ENCODE data around the gene RBM8A. TPM values are rescaled to one million over a fixed set of nuclear protein-coding genes. Genes with fewer than 3 reads are reported as not detected.

The RBM8A gene
- total and polyA plus RNA-seq, 4 donors, result 48.8 to 66.2 (median 57.5) TPM

GRCh38 chr1:145889722-145890121 lies 37.6 kb downstream of the RBM8A start:
- Histone ChIP-seq H3K27me3 (ENCODE audit: control insufficient read depth in 4 of 4, insufficient read depth in 4 of 4, low read length in 3 of 4) (no peaks in the 10 kb centered on the region), H3K9me3 (ENCODE audit: control insufficient read depth in 4 of 4, low read length in 3 of 4) (no peaks in the 10 kb centered on the region), H3K4me1 (ENCODE audit: control insufficient read depth in 4 of 4, insufficient read depth in 4 of 4, low read length in 3 of 4) (peaks cover 0 to 24% (median 12%) of the 10 kb centered on the region in 4 donors), H3K27ac (ENCODE audit: low read depth in 1 of 2, low read length in 2 of 2) (no peak overlapping the region), H3K36me3 (ENCODE audit: control insufficient read depth in 4 of 4, insufficient read depth in 3 of 4, low read depth in 1 of 4, low read length in 3 of 4) (no peaks in the 10 kb centered on the region), H3K9ac (ENCODE audit: low read depth in 1 of 2, low read length in 2 of 2) (no peak overlapping the region), H3K4me3 (ENCODE audit: low read depth in 1 of 3, low read length in 3 of 3) (no peak overlapping the region)
- 73% methylated on average over 3 of the region's 3 CpGs for WGBS
- DNase-seq (ENCODE audit: low spot score), result no peak
- TF ChIP-seq GABPA (IDR thresholded peaks at IDR 0.05 in 1 of 2, conservative IDR thresholded peaks at IDR 0.05 in 1 of 2) (no peak), YY1 (IDR thresholded peaks at IDR 0.05) (no peak), HNF4A (conservative IDR thresholded peaks at IDR 0.05) (no peak), SP1 (IDR thresholded peaks at IDR 0.05) (no peak), RXRA (IDR thresholded peaks at IDR 0.05) (peak in 1 of 2 donors; percentile 15)
- TF ChIP-seq, protein P1, sequence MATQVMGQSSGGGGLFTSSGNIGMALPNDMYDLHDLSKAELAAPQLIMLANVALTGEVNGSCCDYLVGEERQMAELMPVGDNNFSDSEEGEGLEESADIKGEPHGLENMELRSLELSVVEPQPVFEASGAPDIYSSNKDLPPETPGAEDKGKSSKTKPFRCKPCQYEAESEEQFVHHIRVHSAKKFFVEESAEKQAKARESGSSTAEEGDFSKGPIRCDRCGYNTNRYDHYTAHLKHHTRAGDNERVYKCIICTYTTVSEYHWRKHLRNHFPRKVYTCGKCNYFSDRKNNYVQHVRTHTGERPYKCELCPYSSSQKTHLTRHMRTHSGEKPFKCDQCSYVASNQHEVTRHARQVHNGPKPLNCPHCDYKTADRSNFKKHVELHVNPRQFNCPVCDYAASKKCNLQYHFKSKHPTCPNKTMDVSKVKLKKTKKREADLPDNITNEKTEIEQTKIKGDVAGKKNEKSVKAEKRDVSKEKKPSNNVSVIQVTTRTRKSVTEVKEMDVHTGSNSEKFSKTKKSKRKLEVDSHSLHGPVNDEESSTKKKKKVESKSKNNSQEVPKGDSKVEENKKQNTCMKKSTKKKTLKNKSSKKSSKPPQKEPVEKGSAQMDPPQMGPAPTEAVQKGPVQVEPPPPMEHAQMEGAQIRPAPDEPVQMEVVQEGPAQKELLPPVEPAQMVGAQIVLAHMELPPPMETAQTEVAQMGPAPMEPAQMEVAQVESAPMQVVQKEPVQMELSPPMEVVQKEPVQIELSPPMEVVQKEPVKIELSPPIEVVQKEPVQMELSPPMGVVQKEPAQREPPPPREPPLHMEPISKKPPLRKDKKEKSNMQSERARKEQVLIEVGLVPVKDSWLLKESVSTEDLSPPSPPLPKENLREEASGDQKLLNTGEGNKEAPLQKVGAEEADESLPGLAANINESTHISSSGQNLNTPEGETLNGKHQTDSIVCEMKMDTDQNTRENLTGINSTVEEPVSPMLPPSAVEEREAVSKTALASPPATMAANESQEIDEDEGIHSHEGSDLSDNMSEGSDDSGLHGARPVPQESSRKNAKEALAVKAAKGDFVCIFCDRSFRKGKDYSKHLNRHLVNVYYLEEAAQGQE (IDR thresholded peaks at IDR 0.05), result no peak

GRCh38 chr1:145887631-145888030 lies 39.7 kb downstream of the RBM8A start:
- no peaks in the 10 kb centered on the region for H3K9me3 ChIP-seq (ENCODE audit: control insufficient read depth in 4 of 4, low read length in 3 of 4)
- no peaks in the 10 kb centered on the region for H3K36me3 ChIP-seq (ENCODE audit: control insufficient read depth in 4 of 4, insufficient read depth in 3 of 4, low read depth in 1 of 4, low read length in 3 of 4)
- H3K4me1 ChIP-seq (ENCODE audit: control insufficient read depth in 4 of 4, insufficient read depth in 4 of 4, low read length in 3 of 4), result peaks cover 0 to 24% (median 12%) of the 10 kb centered on the region in 4 donors
- H3K4me3 ChIP-seq (ENCODE audit: low read depth in 1 of 3, low read length in 3 of 3), result no peak overlapping the region
- H3K27ac ChIP-seq (ENCODE audit: low read depth in 1 of 2, low read length in 2 of 2), result no peak overlapping the region
- H3K27me3 ChIP-seq (ENCODE audit: control insufficient read depth in 4 of 4, insufficient read depth in 4 of 4, low read length in 3 of 4), result no peaks in the 10 kb centered on the region
- WGBS, result 67% methylated on average over 5 of the region's 5 CpGs
- no peak overlapping the region for H3K9ac ChIP-seq (ENCODE audit: low read depth in 1 of 2, low read length in 2 of 2)
- TF ChIP-seq NR2F2 (IDR thresholded peaks at IDR 0.05) (no peak), FOXA2 (IDR thresholded peaks at IDR 0.05) (no peak)
- TF ChIP-seq, protein P2, sequence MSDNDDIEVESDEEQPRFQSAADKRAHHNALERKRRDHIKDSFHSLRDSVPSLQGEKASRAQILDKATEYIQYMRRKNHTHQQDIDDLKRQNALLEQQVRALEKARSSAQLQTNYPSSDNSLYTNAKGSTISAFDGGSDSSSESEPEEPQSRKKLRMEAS (IDR thresholded peaks at IDR 0.05), result no peak
- DNase-seq (ENCODE audit: low spot score), result no peak

GRCh38 chr1:145886816-145887215 lies 40.5 kb downstream of the RBM8A start:
- DNase-seq (ENCODE audit: low spot score), result no peak
- Histone ChIP-seq H3K4me3 (ENCODE audit: low read depth in 1 of 3, low read length in 3 of 3) (no peak overlapping the region), H3K9ac (ENCODE audit: low read depth in 1 of 2, low read length in 2 of 2) (no peak overlapping the region), H3K27me3 (ENCODE audit: control insufficient read depth in 4 of 4, insufficient read depth in 4 of 4, low read length in 3 of 4) (no peaks in the 10 kb centered on the region), H3K4me1 (ENCODE audit: control insufficient read depth in 4 of 4, insufficient read depth in 4 of 4, low read length in 3 of 4) (peaks cover 0 to 17% (median 8%) of the 10 kb centered on the region in 4 donors), H3K9me3 (ENCODE audit: control insufficient read depth in 4 of 4, low read length in 3 of 4) (no peaks in the 10 kb centered on the region), H3K36me3 (ENCODE audit: control insufficient read depth in 4 of 4, insufficient read depth in 3 of 4, low read depth in 1 of 4, low read length in 3 of 4) (no peaks in the 10 kb centered on the region), H3K27ac (ENCODE audit: low read depth in 1 of 2, low read length in 2 of 2) (no peak overlapping the region)
- WGBS, result 77% methylated on average over 8 of the region's 8 CpGs
- TF ChIP-seq FOXA2 (IDR thresholded peaks at IDR 0.05) (no peak), EGR1 (IDR thresholded peaks at IDR 0.05; ENCODE audit: low read depth in 2 of 2) (no peak), SP1 (IDR thresholded peaks at IDR 0.05) (no peak), ZBTB33 (IDR thresholded peaks at IDR 0.05) (no peak), TAF1 (conservative IDR thresholded peaks at IDR 0.05) (no peak), CTCF (IDR thresholded peaks at IDR 0.05; ENCODE audit: low read depth, low read length, missing input control) (no peak), RXRA (IDR thresholded peaks at IDR 0.05) (no peak), NR2F2 (IDR thresholded peaks at IDR 0.05) (no peak), YY1 (IDR thresholded peaks at IDR 0.05) (no peak), GABPA (IDR thresholded peaks at IDR 0.05 in 1 of 2, conservative IDR thresholded peaks at IDR 0.05 in 1 of 2) (no peak), HNF4A (conservative IDR thresholded peaks at IDR 0.05) (no peak), FOXA1 (IDR thresholded peaks at IDR 0.05) (no peak)
- TF ChIP-seq, protein P3, sequence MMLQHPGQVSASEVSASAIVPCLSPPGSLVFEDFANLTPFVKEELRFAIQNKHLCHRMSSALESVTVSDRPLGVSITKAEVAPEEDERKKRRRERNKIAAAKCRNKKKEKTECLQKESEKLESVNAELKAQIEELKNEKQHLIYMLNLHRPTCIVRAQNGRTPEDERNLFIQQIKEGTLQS (IDR thresholded peaks at IDR 0.05), result no peak
- TF ChIP-seq, protein P1 (IDR thresholded peaks at IDR 0.05), result no peak
- TF ChIP-seq, protein P2 (IDR thresholded peaks at IDR 0.05), result no peak
